ENCODE data around the gene MARK1.
"Not testable (repeated sequence)": the region's sequence is repeated elsewhere in the genome, so short reads cannot be mapped to it uniquely, and the experiment has no call there.

The MARK1 gene

DNA sequence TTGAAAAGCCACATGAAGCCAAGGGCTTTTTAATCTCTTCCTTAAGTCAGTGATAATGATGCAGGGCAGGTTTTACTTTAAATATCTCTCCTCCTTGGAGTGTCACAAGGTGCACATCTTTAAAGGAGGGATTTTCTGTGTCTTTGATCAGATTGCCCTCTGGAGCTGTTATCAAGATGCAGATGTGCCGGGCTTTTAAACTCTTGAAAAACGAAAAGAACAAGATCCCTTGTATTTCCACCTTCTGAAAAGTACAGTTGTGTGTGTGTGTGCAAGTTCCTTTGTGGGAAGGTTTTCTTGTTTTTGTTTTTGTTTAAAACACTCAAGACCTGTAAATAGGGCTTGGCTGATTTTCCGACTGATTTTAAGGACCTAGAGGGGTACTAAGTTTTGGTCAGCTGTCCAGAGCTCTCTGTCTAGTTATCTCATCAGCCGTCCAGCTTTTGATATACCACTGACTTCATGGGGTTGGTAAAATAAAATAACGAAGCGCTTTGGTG is 1.6 kb downstream of the MARK1 start:
- no peak for DNase-seq (ENCODE audit: low read depth)

DNA sequence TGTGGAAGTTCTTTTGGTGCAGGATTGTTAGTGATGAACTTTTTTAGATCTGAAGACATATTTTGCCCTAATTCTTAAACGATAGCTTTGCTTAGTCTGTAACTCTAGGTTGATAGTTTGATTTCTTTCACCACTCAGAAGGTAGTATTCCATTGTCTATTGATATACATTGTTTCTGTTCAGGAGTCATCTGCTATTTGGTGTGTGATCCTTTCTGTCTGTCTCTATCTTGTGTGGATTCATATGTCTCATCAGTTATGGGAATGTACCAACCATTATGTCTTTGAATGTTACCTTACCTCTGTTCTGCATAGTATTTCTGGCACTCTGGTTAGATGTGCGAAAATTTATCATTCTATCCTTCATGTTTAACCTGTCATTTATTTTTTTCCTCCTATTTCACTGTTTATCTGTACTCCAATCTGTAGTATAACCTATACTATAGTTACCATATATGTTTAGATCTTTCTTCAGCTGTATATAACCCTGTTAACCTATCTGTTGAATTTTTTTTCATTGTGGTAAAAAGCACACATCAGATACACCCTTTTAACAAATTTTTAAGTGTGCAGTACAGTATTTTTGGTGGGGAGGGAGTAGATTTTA is 5.7 kb downstream of the MARK1 start:
- DNase-seq (ENCODE audit: low read depth) = no peak

DNA sequence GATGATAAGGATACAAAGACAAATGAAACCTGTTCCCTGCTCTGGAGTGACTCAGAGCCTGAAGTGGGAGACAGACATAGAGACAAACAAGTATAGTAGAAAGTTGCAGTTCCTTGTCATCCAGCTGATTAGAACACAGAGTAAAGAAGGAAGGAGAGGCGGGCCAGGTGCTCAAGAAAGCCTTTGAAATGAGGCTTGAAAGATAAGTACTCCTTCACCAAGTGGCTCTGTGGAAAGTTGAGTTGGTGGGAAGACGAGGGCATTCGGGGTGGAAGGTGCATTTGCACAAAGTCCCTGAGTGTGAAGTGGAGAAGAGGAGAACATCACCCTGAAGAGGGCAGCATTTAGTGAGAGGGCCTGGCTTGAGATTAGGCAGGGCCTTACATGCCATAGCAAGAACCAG is 17.0 kb downstream of the MARK1 start:
- DNase-seq (ENCODE audit: low read depth) = no peak

DNA sequence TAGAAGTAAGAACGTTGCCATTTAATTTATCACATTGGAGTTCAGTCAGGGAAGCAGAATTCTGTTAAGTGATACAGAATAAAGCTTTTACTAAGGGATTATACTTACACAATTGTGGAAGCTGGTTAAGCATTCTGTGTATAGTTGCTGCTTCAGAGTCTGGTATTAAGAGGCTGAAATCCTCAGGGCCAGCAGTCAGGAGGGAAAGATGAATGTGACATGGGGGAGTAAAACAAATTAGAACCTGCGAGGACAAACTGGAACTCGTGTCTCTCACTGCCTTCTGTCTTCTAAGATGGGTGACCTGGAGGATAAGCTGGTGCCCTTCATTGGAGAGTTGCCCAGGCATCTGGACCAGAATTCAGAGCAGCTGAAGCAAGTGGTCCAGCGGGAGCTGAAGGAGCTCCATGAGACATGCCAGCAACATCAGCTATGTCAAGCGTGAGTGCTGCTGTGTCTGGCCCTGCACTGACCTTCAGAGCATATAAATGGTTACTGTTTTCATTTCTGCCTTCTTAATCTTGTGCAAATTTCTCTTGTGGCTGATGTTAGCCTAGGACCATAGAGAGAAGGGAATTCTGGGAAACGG is 23.0 kb downstream of the MARK1 start:
- DNase-seq (ENCODE audit: low read depth) = no peak

- no peak for DNase-seq (ENCODE audit: low read depth)
Observed at GRCh38 chr1:220551718-220552117, 23.8 kb downstream of the MARK1 start.

GRCh38 chr1:220552672-220553260 is 24.8 kb downstream of the MARK1 start:
- DNase-seq (ENCODE audit: low read depth) = no peak

GRCh38 chr1:220556641-220557040 is 28.7 kb downstream of the MARK1 start:
- DNase-seq (ENCODE audit: low read depth) = no peak

DNA sequence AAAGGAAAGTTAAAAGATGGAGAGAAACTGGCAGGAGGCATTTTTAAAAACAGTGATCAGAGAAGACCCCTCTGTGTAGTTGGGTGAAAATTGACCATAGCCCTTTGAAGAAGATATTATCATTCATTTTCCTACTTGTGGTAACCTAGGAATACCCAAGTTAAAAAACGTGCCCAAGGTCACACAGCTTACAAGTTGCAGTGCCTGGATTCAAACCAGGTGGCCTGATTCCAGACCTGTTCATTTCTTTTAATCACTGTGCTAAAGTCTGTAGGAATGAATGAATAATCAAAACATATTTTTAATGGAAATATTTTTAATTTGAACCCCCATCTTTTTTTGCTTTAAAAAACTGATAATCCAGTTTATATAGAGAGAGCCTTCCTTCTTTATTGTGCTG is 35.6 kb downstream of the MARK1 start:
- DNase-seq (ENCODE audit: low read depth) = no peak

GRCh38 chr1:220564216-220564615 is 36.3 kb downstream of the MARK1 start:
- DNase-seq (ENCODE audit: low read depth) = no peak

- no peak for DNase-seq (ENCODE audit: low read depth)
Observed at GRCh38 chr1:220565670-220566069, 37.7 kb downstream of the MARK1 start.

DNA sequence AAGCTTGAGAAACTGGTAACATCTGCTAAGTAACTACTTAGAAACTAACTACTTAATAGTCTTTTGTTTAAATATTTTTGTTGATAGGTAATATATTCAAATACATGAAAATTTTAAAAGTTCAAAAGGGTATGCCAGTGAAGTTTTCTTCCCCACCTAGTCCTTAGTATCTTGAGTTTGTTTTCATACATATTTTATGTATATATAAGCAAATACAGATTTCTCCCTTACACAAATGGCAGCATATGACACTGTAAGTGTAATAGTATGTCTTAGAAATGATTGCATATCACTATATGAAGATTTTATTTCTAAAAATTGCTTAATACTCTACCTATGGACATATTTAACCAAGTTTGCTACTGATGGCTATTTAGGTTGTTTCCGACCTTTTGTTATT is 38.9 kb downstream of the MARK1 start:
- DNase-seq (ENCODE audit: low read depth) = no peak

DNA sequence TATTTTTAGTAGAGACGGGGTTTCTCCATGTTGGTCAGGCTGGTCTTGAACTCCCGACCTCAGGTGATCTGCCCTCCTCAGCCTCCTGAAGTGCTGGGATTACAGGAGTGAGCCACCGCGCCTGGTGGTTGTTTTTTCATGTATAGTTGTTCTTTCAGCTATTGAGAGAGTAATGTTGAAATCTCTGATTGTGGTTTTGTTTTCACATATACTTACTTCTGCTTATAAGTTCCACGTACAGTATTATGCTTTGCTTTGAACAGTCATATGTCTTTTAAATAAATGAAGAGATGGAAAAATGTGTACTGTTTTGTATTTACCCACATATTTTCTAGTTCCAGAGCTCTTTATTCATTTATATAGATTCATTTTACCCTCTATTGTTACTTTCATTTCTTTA is 44.5 kb downstream of the MARK1 start:
- no peak for DNase-seq (ENCODE audit: low read depth)

- no peak for DNase-seq (ENCODE audit: low read depth)
Observed at GRCh38 chr1:220573836-220574235, 45.9 kb downstream of the MARK1 start.

- no peak for DNase-seq (ENCODE audit: low read depth)
Observed at GRCh38 chr1:220575718-220576497, 48.0 kb downstream of the MARK1 start.

DNA sequence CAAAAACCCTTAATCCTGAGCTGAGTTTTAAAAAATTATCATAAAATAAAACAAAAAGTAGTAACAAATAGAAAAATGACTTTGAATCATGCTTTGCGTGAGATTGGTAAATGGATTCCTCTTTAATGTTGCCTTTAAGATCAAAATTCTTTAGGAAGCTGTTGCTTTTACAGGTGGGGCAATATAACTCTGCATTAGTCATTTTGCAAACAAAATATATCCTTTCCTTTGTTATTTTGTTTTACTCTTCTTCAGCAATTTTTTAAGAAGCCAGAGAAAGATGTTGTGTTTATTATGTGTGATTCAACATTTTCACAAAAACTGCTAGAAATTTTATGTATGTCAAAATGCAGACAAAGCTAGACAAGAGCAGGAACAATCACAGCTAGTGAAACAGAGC is 50.0 kb downstream of the MARK1 start:
- no peak for DNase-seq (ENCODE audit: low read depth)

GRCh38 chr1:220579317-220579716 is 51.4 kb downstream of the MARK1 start:
- no peak for DNase-seq (ENCODE audit: low read depth)

DNA sequence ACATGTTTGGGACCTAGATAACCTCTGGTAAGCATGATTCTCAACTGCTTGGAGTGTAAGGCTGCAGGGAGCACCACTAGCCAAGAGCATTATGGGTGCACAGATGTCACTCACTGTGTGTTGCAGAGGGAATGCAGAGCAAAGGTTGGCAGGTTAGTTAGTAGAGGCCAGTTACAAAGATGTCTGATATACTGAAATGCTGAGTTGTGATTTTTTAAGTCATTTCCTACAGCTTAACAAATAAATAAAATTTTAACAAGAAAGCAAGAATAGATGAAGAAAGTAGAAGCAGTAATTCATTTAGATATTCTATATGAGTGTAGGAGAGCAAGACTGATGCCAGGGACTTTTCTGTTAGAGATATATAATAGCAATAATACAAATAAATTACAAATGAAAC is 64.8 kb downstream of the MARK1 start:
- DNase-seq (ENCODE audit: low read depth) = no peak

DNA sequence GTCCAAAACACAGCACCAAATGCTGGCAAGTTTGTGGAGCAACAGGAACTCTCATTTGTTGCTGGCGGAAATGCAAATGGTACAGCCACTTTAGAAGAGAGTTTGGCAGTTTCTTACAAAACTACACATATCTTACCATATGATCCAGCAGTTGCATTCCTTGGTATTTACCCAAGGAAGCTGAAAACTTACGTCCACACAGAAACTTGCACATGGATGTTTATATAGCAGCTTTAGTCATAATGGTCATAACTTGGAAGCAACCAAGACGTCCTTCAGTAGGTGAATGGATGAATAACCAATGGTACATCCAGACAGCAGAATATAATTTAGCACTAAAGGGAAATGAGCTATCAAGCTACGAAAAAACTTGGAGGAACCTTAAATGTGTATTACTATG is 66.4 kb downstream of the MARK1 start:
- DNase-seq (ENCODE audit: low read depth) = no peak

GRCh38 chr1:220595179-220595578 is 67.2 kb downstream of the MARK1 start:
- DNase-seq (ENCODE audit: low read depth) = no peak

DNA sequence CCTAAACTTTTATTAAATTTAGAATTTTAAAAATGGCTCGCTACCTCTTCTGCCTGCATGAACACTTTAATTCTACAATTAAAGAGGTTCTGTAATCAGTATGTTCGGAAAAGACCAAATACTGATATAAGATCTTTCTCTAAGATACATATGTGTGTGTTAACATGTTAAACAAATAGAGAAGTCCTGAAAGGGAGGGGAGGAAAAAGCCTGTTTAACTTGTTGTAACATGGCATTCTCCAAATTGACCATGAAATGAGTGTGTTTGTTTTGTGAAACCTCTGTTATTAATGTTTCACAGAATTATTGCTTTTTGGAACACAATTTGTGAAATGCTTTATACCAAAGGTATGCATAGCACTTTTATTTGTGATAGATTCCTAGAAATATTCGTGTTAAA is 77.0 kb downstream of the MARK1 start:
- DNase-seq (ENCODE audit: low read depth) = no peak

DNA sequence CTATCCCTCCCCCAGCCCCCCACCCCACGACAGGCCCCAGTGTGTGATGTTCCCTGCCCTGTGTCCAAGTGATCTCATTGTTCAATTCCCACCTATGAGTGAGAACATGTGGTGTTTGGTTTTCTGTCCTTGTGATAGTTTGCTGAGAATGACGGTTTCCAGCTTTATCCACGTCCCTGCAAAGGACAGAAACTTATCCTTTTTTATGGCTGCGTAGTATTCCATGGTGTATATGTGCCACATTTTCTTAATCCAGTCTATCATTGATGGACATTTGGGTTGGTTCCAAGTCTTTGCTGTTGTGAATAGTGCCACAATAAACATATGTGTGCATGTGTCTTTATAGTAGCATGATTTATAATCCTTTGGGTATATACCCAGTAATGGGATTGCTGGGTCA is 77.7 kb downstream of the MARK1 start:
- not testable (repeated sequence) for DNase-seq (ENCODE audit: low read depth)

- not testable (repeated sequence) for DNase-seq (ENCODE audit: low read depth)
Observed at GRCh38 chr1:220611100-220611499, 83.2 kb downstream of the MARK1 start.

GRCh38 chr1:220616836-220617235 is 88.9 kb downstream of the MARK1 start:
- DNase-seq (ENCODE audit: low read depth) = no peak
